ENCODE measurements around the gene KCNJ4.

Gene KCNJ4

DNA sequence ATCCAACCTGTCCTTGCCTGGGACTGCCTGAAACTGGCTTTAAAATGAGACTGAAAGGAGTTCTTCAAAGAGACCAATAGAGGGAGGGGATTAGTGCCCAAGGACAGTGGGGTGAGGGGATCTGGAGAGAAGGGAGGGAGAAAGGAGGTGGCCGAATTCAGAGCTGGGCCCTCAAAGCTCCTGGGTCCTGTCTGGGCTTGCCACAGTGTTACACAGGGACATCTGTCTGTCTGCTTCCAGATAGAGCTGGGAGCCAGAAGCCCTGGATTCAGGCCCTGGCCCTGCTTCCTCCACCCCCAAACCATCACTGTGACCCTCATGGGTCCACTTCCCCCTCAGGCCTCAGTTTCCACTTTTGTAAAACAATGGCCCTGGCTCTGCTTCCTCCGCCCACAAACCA lies 3.6 kb downstream of the KCNJ4 start:
- DNase-seq, result no peak

DNA sequence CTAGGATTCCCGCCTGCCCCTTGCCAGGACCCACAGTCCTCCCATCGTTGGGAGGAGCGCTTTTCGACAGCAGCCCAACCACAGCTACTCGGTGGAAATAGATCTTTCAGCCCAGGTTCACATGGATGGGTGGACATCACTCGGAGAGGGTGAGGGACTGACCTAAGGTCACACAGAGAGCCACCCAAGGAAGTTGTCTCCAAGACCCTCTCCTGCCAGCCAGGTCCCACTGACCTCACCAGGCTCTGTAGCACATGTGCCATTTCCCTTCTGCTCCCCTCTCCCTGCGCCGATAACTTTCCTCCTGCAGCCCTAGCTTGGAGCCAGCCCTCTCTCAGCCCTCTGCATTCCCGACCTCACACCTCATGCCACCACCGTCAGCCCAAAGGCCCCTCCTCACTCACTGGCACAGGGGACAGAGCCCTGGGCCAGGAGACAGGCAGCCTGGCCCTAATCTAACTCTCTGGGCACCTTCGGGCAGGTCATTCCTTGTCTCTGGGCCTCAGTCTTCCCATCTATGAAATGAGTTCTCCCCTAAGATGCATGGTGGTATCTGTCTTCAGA lies 4.7 kb downstream of the KCNJ4 start:
- DNase-seq, result no peak

DNA sequence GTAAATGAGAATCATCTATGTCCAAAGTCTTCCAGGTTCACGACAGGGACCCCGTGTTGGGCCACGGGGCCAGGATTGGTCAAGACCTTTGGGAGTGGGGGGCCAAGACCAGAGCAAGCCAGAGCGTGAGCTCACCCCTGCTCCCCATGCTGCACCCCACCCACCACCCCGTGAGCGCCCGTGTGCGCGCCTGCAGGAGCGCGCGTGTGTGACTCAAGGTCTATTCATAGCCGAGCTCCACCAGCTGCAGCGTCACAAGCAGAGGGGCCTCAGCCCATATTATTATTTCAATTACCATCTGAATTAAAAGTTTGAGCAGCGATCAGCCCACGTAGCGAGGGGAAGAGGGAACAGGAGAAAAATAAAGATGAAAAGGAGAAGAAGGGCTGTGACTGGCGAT lies 5.2 kb downstream of the KCNJ4 start:
- no peak for DNase-seq

DNA sequence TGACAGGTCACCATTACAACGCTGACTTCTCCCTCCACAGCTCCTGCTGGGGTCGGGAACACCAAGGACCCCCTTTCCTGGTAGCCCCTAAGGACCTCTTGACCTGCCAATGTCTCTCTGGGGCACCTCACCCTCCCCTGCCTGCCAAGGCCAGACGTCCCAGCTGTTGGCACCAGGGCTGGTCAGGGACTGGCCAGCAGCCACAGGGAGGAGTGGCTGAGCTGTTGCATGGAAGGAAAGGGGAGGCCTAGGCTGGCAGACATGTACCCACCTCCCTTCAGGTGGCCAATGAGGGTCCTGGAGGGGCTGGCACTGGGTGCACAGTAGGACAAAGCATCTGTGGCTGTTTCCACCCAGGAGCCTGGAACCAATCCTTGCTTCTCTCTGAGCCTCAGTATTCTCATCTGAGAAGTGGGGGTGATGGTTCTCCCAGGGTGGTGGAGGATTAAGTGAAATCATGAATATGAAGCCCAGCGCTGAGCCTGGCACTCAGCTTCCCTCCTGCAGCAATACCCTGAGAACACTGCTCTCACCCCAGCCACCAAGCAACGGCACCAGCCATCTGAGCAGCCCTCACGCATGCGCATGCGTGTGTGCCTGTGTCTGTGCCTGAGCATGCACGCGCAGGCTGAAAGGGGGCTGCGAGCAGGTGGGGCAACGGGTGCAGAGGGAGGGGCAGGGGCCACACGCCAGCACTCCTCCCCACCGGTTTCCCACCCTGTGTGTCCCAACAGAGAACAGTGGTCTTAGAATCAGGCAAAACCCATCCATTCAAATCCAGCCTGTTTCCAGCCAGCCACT lies 5.9 kb downstream of the KCNJ4 start:
- no peak for DNase-seq

DNA sequence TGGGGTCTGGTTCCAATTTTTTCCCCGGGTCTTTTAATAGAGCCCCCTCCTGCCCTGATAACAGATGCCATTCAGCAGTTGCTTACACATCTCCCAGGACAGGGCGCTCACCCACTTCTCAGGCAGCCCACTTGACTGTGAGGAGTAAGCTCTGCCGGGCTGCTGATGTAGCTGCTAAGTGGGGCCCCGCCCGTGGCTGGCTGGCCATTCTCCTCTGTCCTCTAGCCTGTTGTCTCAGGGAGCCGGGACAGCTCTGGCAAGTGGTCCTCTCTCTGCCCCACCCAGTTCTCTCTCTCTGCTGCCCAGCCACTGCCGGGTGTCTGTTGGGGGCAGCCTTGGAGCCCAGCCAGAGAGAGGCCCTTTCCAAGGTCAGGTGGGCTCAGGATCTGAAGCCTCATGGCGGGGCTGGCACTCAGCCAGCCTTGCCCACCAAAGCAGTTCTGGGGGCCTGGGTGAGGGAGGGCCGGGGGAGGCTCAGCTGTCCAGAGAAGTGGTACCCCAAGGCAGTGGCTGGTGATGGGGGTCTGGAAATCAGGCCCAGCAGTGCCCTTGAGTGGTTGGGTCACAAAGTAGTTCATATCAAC lies 8.9 kb downstream of the KCNJ4 start:
- no peak for DNase-seq

DNA sequence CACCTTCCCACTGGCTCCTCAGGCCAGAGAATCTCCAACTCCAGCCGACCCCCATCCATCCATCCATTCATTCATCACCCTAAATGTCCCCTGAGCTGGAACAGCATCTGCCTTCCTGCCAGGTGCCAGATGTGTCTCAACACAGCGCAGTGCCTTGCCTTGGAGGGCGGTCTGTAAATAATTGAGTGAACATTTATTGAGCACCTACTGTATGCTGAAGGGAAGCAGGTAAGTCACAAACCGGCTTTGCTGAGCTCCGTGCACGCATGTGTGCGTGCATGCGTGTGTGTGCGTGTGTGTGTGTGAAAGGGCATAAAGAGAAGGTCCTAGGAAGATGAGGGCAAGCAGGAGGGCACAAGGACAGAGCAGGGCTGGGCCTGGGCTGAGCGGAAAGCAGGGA lies 10.2 kb downstream of the KCNJ4 start:
- DNase-seq, result no peak

DNA sequence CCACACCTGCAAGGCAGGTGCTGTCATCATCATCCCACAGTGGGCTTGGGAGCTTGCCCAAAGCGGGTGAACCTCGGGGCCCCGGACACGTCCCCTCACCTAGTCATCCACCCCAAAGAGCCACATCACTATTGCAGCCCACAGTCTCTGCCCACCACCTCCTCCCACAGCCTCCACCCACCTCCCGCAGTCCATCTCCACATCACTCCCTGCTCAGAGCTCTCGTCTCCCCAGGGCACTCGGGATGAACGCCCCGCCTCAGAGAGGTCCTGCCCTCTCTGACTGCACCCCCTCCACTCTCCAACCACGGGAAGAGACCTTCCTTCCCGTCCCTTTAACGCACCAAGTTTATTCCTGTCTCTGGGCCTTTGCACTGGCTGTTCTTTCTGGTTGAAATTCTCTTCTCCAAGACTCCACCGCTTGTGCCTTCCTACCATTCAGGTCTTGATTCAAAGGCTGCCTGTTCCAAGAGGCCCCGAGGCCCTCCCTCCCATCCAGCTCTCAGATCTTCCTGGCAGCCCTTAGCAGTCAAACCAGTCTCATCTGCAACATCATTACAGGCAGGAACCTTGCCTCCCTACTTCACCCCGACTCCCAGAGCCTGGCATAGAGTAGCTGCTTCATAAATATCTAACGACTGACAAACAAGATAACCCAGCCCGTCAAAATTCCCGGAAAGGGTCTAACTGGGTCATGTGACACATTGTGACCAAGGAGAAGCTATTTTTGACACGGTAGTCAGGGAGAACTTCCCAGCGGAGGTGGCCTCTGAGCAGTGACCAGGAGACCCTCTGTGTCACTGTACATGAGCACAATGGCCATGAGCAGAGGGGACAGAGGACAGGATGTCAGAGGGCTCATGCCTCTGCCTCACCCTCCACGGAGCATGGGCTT lies 11.1 kb downstream of the KCNJ4 start:
- no peak for DNase-seq

DNA sequence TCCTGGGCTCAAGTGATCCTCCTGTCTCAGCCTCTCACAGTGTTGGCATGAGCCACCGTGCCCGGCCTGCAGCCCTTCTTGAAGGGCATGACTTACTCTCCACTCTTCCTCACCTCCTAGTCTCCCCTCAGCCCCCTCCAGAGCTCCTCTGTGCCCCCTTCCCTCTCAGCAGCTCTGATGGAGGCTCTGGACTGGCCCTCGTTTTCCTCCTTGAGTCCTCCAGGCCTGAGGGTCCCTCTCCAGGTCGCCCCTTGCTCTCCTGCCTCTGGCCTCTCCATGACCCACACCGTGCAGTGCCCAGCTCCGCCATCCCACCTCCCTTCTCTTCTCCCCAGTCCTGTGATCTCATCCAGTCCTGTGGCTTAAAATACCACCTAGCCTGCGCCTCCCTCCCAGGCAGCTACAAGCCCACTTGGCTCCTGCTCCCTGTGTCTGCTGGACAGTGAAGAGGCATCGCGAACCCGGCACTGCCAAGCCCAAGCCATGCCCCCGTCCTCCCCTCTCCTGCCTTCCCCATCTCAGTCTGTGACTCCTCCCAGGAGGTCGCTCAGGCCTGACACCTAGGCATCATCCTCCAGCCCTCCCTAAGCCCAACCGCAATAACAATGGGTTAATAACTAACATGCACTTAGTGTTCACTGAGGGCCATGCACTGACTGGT lies 11.9 kb downstream of the KCNJ4 start:
- no peak for DNase-seq

DNA sequence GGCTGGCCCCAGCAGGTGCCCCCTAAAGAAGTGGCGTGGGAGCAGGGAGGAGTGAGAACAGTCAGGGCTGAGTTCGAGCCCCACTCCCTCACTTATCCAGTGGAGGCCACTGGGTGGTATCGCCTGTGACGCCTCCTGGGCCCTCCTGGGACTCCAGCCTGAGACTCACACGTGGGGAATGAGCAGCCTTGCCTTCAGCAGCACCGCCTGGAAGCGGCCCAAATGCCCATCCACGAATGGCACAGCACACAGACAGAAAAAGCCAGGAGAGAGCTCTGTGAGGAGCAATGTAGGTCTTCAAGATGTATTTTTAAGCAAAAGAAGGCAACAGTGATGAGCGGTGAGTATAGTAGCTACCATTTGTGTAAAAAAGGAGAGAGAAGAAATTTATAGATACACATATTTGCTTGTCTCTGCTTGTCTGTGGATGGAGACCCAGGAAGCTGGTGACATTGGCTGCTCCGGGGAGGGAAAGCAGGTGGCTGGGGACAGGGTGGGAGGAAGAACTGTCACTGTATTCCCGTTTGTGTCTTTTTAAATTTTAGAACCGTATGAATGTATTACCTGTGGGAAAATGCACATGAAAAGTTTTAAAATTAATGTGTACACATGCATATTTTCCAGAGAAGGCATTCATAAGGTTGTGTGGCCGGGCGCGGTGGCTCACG lies 13.2 kb downstream of the KCNJ4 start:
- DNase-seq, result no peak

DNA sequence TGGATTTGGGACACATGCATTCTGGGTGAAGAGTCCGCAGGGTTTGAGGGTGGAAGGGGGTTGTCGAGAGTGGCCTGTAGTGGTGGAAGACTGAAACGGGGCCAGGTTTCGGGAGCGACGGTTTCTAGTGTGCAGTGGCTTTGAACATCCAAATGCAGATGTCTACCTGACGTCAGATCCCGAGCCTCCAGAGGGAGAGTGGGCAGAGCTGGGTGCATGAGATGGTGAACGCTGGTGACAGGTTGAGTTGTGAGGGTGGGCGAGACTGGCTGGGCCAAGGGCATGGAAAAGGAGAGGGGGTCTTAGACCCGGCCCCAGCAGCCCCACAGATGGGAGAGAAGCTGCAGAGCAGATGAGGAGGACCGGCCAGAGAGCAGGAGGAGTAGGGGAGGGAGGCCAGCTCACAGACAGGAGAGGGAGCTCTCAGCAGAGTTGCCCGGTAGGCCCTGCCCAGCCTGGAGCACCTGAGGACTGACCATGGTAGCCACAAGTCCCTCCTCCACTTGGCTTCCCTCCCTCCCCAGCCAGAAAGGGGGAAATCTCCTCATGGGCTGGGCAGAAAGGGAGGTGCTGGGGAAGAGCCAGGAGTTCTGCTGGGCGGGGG lies 14.2 kb downstream of the KCNJ4 start:
- DNase-seq, result no peak

DNA sequence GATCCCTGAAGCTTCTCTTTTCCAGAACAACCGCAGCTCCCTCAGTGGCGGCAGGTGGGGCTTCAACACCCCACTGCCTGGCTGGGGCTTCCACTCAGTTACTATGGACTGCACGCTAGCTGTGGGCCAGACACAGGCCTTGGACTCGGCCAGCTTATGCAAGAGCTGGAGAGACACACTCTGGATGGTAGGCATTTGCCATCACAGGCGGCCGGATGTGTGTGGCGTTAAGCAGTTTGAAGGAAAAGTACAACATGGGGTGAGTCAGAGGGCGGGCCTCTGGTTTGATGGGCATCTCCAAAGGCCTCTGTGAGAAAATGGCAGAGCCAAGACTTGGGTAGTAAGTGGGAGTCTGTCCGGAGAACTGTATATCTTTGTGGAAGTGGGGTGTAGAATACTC lies 17.6 kb downstream of the KCNJ4 start:
- no peak for DNase-seq

DNA sequence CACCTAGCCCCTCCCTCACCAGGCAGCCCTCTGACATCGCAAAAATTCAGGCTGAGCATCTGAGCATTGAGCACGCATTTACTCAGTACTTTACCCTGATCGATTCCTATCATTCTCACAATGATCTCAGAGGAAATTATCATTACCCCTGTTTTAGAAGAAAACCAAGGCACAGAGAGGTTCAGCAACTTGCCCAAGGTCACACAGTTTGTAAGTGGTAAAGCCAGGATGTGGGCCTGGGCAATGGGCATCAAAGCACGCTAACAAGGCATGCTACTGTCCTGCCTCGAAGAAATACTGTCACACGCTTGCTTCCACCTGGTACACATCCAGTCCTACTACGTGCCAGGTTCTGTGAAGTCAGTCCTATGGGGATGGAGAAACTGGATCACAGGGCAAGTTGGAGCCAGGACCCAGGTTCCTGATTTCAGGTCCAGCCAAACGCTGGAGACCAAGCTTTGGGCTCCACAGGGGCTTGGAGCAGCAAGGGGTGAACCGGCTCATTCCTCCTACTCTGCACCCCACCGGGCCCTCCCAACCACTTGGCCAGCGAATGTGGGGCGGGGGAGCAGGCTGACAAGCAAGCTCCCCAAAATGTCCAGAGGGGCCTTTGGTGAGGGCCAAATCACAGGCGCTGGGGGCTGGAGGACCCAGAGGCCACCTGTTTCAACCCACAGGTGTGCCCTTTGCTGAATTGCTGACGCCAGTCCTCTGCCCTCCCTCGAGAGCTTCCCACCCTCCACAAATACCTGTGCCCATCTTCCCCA lies 18.2 kb downstream of the KCNJ4 start:
- no peak for DNase-seq

DNA sequence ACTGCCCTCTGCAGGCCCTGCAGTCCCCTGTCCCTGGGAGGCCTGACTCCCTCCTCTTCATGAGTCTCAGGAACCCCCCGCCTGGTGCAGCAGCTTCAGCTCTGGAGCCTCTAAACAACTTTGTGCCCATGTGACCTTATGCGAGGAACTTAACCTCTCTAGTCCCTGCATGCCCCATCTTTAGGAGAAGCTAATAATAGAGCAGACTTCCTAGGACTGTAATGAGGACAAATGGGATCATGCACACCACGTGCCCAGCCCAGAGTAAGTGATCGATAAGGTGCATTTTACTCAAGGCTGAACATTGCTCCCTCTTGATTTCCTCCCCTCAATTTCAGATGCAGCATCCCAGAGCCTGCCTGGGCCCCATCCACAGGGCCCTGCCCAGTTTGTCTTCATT lies 19.0 kb downstream of the KCNJ4 start:
- DNase-seq, result no peak

DNA sequence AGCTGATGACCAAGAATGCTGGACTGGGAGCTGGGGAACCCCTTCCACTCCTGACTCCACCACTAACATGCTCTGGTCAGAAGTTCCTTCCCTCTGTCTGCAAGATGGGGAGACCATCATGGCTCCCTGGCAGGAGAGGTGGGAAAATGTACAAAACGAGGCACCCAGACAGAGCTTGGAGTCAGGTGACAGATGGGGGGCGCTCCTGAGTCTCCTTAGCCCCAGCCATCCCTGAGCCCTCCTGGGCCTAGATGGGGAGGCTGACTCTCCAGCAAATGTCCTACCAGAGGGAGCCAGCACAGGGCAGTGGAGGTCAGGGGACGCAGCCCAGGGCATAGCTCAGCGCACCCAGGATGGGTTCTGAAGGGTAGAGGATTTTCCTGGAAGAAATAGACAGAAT lies 20.0 kb downstream of the KCNJ4 start:
- DNase-seq, result no peak

DNA sequence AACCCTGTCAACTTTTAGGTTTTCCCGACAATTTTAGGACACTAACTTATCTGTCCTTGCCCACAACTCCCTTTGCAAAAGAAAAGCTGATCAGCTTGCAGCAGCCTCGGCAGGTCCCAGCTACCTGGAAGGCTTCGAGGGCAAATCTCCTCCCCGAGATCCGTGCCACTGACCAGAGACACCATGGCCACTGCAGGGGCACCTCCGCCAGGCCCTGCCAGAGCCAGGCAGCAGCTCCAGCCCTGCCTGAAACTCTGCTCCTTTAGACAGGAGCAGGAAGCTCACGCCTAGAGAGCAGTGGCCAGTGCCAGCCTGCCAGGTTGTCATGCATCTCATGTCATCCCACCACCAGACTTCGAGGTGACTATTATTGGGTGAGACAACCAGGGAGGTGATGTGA lies 21.1 kb downstream of the KCNJ4 start:
- DNase-seq, result no peak

DNA sequence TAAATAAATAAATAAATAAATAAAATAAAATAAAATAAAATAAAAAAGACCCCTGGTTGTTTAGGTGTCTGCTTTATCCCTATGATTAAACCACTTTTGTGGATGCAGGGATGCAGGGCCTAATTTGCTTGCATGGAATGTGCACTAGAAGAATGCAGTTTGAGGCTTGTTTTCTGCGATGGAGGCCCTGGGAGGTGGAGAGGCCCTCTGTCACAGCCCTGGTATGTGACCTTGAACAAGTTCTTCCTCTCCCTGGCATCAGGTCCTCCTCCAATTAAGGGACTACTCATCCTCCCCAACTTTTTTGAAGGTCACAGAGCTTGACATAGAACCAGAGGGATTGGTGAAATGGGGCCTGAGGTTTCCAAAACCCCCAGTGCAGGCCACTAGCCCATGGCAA lies 22.7 kb downstream of the KCNJ4 start:
- no peak for DNase-seq

DNA sequence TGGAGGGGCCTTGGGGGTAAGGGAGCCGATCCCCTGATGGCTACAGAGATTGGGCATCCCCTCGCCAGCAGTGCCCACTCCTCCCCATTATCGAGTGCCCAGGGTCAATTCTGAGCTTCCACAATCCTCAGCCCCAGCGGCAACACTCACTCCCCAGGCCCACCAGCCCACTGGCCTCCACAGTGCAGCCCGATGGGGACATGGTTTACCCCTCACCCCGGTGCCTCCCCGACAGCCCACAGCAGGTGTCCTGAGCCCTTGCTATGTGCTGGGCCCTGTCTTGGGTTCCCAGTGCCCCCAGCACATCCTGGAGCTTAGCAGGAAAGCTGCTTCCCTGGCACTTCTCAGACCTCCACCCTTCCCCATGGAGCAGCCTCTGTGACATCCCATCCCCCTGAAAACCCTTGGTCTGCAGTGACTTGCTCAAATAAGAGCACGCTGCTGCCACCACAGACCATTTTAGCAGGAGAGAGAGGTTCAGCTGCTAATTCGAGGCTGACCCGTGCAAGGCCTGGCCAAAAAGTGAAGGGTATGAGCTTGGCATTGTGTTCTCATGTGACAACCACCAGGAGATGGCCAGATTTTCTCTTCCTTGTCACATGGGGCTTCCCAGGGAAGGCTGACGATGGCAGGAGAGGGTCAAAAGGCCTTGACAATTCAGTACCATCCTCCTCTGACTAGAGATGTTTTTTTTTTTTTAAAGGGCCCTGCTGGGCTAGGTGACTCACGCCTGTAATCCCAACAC lies 23.6 kb downstream of the KCNJ4 start:
- DNase-seq, result no peak

DNA sequence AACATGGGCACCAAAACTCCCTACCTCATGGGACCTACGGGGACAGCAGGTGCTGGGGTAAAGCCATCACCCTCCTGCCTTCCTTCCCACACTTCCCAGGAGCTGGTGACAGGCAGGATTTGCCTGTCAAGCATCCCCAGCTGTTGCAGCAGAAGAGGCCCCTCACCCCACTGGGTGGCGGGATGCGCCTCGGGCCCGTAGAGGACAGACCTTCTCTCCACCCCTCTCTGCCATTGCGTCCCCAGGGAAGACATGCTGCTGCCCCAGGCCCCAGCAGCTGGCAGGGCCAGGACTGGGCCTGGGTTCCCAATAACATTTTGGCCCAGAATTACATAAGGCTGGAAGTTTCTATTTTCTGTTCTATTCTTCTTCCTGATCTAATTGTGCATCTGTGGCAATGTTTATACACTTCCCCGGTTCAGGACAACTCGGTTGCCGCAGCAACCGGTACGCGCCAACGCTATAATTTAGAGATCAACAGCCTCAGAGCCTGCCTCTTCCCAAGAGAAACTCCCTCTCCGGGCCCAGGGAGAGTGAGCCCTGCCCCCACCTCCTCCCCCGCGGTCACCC lies 25.4 kb downstream of the KCNJ4 start:
- DNase-seq, result no peak

DNA sequence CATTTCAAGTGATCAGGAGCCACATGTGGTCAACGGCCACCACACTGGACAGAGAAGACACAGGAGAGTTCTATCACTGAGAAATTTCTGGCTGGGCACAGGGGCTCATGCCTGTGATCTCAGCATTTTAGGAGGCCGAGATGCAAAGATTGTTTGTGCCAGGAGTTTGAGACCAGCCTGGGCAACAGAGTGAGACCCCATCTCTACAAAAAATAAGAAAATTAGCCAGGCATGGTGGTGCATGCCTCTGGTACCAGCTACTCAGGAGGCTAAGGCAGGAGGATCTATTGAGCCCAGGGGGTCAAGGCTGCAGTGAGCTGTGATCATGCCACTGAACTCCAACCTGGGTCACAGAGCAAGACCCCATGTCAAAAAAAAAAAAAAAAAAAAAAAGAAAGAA lies 26.3 kb downstream of the KCNJ4 start:
- DNase-seq, result no peak

DNA sequence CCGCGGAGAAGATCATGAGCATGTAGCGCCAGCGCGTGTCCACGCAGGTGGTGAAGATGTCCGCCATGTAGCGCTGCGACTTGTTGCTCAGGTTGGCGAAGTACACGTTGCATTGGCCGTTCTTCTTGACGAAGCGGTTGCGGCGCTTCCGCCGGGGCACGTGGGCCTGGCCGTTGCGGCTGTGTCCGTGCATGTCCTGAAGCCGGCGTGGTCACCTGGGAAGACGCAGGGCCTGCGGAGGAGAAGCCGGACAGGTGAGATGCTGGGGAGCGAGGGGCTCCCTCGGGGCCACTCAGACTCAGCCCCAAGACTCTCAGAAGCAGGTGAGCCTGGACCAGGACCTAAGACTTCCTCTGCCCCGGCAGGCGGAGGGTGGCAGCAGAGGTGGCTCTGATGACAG lies 27.1 kb downstream of the KCNJ4 start:
- no peak for DNase-seq
